GM13977 (cell line): ENCODE results near the gene FAM131B.

Source experiments
- DNase-seq: peaks from one replicate; pipeline ENCODE4 v3.0.0; 2012; ENCODE audit warnings: low spot score
- in situ Hi-C: fragments of 300-500 bp; cut with MboI; formaldehyde crosslinking; loops from one replicate; pipeline ENCODE4 v1.12.0; 2022; ENCODE audit warnings: low sequenced_read_pairs, low pct_unique_long_range_greater_than_20kb, mixed read lengths, inconsistent platforms; ENCODE audit not compliant: unreplicated experiment
- TF ChIP-seq, protein P1 (sequence below): IDR thresholded peaks from 2 replicates; pipeline ENCODE4 v1.5.1; 2012; ENCODE audit warnings: mild to moderate bottlenecking, control low read depth; ENCODE audit not compliant: insufficient read depth; ENCODE audit errors: extremely low read depth, missing control alignments

FAM131B gene

GRCh38 chr7:143382791-143383641 is 20.5 kb upstream of the FAM131B start:
- in situ Hi-C loops = no loop called here
- TF ChIP-seq, protein P1, sequence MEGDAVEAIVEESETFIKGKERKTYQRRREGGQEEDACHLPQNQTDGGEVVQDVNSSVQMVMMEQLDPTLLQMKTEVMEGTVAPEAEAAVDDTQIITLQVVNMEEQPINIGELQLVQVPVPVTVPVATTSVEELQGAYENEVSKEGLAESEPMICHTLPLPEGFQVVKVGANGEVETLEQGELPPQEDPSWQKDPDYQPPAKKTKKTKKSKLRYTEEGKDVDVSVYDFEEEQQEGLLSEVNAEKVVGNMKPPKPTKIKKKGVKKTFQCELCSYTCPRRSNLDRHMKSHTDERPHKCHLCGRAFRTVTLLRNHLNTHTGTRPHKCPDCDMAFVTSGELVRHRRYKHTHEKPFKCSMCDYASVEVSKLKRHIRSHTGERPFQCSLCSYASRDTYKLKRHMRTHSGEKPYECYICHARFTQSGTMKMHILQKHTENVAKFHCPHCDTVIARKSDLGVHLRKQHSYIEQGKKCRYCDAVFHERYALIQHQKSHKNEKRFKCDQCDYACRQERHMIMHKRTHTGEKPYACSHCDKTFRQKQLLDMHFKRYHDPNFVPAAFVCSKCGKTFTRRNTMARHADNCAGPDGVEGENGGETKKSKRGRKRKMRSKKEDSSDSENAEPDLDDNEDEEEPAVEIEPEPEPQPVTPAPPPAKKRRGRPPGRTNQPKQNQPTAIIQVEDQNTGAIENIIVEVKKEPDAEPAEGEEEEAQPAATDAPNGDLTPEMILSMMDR = no peak
- DNase-seq = no peak

- TF ChIP-seq, protein P1 = no peak
- in situ Hi-C loops = no loop called here
- no peak for DNase-seq
Measured at GRCh38 chr7:143382126-143382790, 19.7 kb upstream of the FAM131B start.

- peak; percentile 69 for DNase-seq
- TF ChIP-seq, protein P1 = no peak
- in situ Hi-C loops = no loop called here
Measured at GRCh38 chr7:143381427-143382125, 19.1 kb upstream of the FAM131B start.

DNA sequence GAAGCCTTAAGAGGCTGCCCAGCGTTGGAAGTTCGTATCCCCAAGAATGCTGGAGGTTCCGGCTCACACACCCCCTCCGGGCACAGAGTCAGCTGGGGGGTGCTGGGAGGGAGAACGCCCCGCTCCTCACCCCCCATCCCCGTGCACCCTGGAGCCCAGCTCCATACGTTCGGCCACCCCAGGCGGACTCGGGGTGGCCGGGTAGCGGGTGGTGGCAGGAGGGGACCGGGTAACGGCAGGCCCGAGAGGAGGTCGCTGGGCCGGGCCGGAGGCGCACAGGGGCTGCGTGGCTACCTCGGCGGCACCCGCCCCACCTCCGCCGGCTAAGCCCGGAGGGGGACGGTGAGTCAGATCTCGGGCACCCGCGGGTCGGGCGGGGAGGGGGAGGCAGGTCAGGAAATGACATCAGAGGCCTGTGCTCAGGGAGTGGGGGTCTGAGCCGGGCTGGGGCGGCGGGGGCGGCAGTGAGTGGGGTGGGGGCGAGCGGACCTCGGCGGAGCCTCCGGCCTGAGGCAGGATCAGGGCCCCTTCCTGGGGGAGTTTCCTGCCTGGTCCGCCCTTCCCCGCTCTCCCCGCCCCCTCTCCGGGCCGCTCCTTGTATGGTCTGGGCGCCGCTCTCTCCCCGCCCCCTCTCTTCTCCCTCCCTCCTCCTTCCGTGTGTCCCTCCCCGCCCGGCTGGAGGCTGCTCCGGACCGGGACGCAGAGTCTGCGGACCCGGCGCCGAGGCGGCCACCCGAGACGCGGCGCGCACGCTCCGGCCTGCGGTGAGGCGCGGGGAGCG is 18.3 kb upstream of the FAM131B start, which contains the start of gene ZYX:
Gene ZYX (plus strand): TSS at position 700 of the 781 bp plus-strand sequence. CDS start 227 bp downstream, outside the sequence.
- peak; percentile 97 for DNase-seq
- TF ChIP-seq, protein P1 = no peak
- in situ Hi-C loops = no loop called here

DNA sequence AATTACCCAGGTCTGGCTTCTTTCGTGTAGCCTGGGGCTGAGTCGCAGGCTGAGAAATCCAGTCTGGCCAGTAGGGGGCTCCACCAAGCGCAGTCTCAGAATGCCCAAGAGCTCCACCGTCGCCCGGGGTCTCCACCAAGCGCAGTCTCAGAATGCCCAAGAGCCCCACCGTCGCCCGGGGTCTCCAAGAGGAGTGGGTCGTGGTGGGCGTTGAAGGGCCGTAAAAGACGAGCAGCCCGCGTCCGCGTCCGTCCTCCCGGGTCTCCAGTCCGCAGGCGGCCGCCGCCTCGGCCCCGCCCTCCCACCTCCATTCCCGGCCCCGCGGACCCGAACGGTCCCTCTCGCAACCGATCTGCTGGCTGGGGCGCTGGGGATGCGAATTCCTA is 17.7 kb upstream of the FAM131B start:
- TF ChIP-seq, protein P1 = peak; percentile 83
- DNase-seq = peak; percentile 89
- in situ Hi-C loops = no loop called here
